ENCODE measurements around the gene SCAPER. TPM values are rescaled to one million over a fixed set of nuclear protein-coding genes. Genes with fewer than 3 reads are reported as not detected.
A peak's percentile ranks its signal among the peaks of the same experiment; 100 is the strongest.
"Not testable (repeated sequence)": the region's sequence is repeated elsewhere in the genome, so short reads cannot be mapped to it uniquely, and the experiment has no call there.

SCAPER gene
- total RNA-seq, 1 donor from 2014 or later, result 5.3 TPM

DNA sequence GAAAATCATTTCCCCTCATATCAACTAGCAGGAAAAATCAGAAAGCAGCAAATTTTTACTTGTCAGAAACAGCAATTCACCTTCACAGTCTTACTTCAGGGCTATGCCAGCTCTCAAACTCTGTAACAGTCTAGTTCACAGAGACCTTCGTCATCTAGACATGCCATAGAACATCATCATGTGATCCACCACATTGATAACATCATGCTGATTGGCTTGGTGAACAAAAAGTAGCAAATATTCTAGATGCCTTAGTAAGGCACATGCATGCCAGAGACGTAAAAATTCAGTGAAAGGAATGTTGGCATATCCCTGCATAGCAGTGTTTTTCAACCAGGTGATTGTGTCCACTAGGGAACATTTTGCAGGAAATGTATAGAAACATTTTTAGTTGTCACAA lies 8.6 kb upstream of the SCAPER start:
- DNase-seq (ENCODE audit: low read depth in 2 of 2), result no peak

DNA sequence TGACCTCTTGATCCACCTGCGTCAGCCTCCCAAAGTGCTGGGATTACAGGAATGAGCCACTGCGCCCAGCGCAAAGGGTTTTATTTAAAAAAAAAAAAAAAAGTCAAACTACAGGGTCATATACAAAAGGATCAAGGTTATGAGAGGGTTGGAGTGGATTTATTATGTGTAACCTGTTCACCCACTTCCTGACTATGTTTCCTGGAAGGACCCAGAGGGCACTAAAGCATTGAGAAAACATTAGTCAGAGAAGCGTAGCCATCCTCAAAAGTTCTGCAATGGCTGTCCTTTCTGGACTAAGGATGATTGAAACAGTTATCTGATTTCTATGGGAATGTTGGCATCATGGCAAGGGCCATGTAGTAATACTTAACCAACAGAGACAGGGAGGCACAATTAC lies 7.3 kb upstream of the SCAPER start:
- no peak for DNase-seq (ENCODE audit: low read depth in 2 of 2)

DNA sequence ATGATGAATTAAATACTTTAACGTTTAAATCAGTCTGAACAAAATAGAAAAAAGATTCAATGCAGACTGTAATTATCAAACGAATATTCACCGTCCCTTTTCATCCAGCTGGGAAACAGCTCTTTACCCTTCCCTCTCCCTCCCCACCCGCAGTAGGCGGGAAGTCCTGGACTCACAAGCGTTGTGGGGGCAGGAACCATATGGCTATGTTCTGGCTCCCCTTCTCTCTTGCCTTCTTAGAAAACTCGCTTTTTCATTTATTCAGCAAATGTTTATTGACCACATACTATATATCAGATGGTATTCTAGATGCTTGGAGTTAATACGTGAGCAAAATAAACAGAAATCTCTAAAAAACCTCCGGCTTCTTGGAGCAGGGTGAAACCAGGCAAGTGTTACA lies 715 bp upstream of the SCAPER start:
- DNase-seq (ENCODE audit: low read depth in 2 of 2), result no peak

DNA sequence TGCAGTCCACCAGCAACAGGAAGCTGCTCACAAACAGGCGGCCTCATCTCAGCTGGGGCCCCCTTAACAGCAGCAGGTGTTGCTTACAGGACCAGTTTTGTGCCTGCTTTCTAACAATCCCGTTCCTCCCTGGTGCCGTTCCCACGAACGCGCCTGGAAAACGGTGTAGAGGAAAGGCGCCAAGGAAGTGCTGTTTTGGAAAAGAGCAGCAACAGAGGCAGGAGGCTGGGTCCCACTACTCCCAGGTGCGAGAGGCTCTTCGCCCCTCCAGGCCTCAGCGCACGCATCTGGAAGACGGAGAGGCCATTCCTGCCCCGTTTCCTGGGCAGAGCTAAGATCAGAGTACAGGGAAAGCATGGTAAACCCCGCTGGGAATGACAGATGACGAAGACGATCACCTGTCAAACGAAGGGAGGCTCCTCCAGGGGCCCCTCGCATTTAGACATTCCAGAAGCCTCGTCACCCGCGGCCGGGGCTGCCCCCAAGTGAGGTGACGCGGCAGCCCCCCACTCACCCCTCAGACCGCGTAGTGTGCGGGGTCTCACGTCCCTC lies 603 bp downstream of the SCAPER start:
- peak in 1 of 2 donors; percentile 36 for DNase-seq (ENCODE audit: low read depth in 2 of 2)

DNA sequence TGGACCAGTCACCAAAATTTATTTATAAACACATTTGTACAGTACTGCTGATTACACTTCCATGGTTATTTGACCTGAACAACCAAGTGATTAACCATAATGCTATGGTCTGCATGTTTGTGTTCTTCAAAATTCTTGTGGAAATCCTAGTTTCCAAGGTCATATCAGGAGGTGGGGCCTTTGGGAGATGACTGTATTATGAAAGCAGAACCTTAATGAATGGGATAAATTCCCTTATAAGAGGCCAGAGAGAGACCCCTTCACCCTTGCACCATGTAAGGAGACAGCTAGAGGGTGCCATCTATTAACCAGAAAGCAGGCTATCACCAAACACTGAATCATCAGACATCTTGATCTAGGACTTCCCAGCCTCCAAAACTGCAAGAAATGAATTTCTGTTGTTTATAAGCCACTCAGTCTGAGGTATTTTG lies 1.9 kb downstream of the SCAPER start:
- DNase-seq (ENCODE audit: low read depth in 2 of 2), result peak in 1 of 2 donors; percentile 43

DNA sequence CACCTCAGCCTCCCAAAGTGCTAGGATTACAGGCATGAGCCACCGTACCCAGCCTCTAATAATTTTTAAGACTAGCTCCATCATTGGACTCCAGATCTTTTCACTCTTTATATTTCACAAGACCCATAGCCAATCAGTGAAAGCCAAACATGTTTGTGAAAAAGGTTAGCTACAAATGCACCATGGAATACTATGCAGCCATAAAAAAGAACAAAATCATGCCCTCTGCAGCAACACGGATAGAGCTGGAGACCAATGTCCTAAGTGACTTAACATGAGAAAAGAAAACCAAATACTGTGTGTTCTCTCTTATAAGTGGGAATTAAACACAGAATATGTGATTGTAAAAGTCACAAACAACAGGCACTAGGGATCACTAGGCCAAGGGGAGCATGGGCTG lies 3.2 kb downstream of the SCAPER start:
- no peak for DNase-seq (ENCODE audit: low read depth in 2 of 2)

DNA sequence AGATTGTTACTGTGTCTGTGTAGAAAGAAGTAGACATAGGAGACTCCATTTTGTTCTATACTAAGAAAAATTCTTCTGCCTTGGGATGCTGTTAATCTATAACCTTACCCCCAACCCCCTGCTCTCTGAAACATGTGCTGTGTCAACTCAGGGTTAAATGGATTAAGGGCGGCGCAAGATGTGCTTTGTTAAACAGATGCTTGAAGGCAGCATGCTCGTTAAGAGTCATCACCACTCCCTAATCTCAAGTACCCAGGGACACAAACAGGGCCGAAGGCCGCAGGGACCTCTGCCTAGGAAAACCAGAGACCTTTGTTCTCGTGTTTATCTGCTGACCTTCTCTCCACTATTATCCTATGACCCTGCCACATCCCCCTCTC lies 5.2 kb downstream of the SCAPER start:
- DNase-seq (ENCODE audit: low read depth in 2 of 2), result not testable (repeated sequence)

DNA sequence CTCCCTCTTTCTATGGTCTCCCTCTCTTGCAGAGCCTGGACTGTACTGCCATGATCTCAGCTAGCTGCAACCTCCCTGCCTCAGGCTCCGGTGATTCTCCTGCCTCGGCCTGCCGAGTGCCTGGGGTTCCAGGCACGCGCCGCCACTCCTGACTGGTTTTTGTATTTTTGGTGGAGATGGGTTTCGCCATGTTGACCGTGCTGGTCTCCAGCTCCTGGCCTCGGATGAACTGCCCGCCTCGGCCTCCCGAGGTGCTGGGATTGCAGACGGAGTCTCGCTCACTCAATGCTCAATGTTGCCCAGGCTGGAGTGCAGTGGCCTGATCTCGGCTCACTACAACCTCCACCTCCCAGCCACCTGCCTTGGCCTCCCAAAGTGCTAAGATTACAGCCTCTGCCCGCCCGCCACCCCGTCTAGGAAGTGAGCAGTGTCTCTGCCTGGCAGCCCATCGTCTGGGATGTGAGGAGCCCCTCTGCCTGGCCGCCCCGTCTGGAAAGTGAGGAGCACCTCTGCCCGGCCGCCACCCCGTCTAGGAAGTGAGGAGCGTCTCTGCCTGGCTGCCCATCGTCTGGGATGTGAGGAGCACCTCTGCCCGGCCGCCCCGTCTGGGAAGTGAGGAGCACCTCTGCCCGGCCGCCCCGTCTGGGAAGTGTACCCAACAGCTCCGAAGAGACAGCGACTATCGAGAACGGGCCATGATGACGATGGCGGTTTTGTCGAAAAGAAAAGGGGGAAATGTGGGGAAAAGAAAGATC lies 5.8 kb downstream of the SCAPER start:
- not testable (repeated sequence) for DNase-seq (ENCODE audit: low read depth in 2 of 2)

DNA sequence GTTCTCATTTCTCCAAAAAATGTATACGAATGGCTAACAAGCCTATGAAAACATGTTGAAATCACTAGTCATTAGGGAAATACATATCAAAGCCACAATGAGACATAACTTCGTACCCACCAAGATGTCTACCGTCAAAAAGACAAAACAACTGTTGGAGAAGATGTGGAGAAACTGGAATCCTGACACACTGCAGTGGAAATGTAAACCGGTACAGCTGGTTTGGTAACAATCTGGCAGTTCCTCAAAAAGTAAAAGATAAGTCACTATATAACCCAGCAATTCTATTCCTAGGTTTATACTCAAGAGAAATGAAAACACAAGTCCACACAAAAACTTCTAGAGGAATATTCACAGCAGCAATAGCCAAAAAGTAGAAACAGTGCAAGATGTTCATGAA lies 7.0 kb downstream of the SCAPER start:
- DNase-seq (ENCODE audit: low read depth in 2 of 2), result no peak

DNA sequence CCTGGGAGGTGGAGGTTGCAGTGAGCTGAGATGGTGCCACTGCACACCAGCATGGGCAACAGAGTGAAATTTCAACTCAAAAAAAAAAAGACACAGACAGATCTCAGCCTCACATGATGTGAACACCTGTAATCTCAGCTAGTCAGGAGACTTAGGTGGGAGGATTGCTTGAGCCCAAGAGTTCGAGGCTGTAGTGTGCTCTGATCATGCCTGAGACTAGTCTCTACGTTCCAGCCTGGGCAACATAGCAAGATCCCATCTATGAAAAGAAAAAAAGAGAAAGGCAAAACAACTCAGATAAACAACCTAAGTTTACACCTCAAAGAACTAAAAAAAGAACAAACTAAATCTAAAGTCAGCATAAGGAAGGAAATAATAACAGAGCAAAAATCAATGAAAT lies 11.0 kb downstream of the SCAPER start:
- no peak for DNase-seq (ENCODE audit: low read depth in 2 of 2)

DNA sequence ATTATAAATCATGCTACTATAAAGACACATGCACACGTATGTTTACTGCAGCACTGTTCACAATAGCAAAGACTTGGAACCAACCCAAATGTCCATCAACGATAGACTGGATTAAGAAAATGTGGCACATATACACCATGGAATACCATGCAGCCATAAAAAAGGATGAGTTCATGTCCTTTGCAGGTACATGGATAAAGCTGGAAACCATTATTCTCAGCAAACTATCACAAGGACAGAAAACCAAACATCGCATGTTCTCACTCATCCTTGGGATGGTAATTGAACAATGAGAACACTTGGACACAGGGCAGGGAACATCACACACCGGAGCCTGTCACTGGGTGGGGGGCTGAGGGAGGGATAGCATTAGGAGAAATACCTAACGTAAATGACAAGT lies 12.3 kb downstream of the SCAPER start:
- not testable (repeated sequence) for DNase-seq (ENCODE audit: low read depth in 2 of 2)

DNA sequence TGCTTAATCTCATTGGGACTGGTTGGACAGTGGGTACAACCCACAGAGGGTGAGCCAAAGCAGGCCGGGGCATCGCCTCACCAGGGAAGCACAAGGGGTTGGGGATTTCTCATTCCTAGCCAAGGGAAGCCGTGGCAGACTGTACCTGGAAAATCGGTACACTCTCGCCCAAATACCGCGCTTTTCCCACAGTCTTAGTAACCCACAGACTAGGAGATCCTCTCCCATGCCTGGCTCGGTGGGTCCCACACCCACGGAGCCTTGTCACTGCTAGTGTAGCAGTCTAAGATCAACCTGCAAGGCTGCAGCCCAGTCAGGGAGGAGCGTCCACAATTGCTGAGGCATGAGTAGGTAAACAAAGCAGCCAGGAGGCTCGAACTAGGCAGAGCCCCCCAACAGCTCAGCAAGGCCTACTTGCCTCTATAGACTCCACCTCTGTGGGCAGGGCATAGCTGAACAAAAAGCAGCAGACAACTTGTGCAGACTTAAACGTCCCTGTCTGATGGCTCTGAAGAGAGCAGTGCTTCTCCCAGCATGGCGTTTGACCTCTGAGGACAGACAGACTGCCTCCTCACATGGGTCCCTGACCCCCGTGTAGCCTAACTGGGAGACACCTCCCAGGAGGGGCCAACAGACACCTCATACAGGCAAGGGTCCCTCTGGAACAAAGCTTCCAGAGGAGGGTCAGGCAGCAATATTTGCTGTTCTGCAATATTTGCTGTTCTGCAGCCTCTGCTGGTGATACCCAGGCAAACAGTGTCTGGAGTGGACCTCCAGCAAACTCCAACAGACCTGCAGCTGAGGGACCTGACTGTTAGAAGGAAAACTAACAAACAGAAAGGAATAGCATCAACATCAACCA lies 17.6 kb downstream of the SCAPER start:
- DNase-seq (ENCODE audit: low read depth in 2 of 2), result not testable (repeated sequence)

DNA sequence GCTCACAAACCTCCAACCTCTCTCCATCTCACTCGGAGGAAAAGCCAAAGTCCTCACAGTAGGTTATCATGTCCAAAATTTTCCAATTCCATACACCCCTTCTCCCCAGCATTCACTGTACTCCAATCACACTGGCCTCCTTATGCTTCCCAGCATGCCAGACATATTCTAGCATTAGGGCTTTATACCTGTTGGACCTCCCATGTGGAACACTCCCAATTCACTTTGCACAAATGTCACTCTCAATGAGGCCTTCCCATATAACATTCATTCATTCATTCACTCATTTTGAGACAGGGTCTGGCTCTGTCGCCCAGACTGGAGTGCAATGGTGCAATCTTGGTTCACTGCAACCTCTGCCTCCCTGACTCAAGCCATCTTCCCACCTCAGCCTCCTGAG lies 19.9 kb downstream of the SCAPER start:
- DNase-seq (ENCODE audit: low read depth in 2 of 2), result no peak

DNA sequence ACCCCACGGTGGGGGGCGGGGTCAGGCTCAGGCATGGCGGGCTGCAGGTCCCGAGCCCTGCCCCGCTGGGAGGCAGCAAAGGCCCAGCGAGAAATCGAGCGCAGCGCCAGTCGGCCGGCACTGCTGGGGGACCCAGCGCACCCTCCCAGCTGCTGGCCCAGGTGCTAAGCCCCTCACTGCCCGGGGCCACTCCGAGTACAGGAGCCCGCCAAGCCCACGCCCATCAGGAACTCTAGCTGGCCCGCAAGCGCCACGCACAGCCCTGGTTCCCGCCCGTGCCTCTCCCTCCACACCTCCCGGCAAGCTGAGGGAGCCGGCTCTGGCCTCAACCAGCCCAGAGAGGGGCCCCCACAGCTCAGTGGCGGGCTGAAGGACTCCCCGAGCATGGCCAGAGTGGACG lies 29.2 kb downstream of the SCAPER start:
- no peak for DNase-seq (ENCODE audit: low read depth in 2 of 2)

DNA sequence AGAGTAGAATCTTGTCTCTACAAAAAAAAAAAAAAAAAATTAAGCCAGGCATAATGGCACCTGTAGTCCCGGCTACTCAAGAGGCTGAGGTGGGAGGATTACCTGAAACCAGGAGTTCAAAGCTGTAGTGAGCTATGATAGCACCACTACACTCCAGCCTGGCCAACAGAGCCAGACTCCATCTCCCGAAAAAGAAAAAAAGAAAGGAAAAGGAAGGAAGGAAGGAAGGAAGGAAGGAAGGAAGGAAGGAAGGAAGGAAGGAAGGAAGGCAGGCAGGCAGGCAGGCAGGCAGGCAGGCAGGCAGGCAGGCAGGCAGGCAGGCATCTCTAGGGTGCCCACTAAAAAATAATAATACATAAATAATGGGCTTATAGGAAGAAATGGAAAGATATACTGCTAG lies 32.1 kb downstream of the SCAPER start:
- DNase-seq (ENCODE audit: low read depth in 2 of 2), result not testable (repeated sequence)

DNA sequence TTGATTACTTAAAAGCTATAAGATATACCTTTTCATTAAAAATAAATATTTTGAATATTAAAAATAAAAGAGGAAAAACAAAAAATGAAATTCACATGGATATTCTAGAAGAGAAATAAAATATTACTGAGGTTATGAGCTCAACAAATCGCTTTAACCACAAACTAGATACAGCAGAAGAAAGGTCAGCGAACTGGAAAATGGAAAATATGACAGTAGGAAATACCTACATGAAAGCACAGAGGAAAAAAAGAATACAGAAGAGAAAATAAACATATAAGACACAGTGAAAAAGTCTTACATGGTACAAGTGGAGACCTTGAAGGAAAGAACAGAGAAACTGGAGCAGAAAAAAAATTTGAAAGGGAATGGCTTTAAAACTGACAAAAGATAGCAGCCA lies 33.2 kb downstream of the SCAPER start:
- peak; percentile 18 to 69 for DNase-seq (ENCODE audit: low read depth in 2 of 2)

DNA sequence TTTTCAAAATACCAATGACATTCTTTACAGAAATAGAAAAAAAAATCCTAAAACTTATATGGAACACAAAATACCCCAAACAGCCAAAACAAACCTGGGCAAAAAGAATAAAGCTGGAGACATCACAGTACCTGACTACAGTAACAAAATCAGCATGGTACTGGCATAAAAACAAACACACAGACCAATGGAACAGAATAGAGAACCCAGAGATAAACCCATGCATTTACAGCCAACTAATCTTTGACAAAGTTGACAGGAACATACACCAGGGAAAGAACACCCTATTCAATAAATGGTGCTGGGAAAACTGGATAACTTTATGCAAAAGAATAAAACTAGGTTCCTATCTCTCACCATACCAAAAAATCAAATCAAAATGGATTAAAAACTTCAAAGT lies 36.4 kb downstream of the SCAPER start:
- DNase-seq (ENCODE audit: low read depth in 2 of 2), result no peak

DNA sequence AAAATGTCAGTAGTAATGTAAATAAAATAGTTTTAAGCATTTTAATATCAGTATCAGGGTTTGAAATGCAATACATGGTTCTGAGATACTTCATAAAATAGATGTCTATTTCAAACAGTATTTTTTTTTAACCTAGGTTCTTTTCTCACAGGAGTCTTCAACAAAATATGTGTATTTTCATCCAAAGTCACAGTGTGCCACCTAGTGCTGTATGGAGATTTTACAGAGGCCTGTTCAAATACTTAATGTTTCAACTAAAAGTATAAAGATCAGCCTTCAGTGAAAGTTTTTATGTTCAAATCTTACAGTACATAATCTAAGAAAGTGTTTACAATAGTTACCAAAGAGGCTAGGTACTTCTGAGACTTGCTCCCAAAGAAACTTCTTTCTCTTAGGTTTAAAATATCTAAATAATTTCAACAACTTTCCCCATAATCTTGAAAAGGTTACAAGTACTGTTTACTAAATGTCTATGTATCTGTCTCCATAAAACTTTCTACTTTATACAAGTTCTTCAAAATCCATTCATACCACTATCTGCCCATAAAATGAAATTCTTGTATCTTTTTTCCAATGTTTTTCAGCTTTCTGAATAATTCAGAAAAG lies 38.3 kb downstream of the SCAPER start:
- DNase-seq (ENCODE audit: low read depth in 2 of 2), result peak; percentile 30 to 54

DNA sequence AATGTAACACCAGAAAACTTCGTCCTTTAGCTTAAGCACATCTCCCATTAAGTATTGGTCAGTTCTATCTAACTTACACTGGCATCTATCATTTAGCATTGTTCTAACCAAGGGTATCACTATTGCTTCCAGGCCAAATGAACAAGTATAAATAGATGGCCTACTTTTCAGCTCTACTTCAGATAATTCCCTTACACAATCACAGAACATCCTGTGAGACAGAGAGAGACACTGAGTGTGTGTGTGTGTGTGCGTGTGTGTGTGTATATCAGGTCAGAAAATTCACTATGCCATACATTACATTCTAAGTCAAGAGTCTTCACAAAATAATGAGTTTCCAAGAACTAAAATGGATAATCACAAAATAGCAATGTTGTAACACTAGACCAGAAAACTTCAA lies 39.1 kb downstream of the SCAPER start:
- no peak for DNase-seq (ENCODE audit: low read depth in 2 of 2)

DNA sequence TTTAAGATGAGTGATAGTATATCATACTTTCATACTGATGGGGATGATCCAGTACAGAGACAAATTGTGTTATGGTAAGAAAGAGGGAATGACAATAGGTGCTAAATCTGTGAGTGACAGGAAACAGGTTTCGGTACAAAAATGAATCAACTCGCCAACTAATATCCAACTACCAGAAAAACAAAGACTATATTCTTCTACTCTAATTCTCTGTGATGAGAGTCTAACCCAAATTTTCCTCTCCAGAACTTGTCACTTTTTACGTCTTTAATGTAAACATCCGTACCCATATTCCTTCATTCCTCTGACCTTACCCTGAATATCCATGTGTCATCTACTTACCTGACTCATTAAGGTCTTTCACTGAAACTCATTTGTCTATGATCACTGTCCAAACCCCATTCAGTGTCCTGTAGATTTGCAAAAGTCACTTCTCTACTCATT lies 39.6 kb downstream of the SCAPER start:
- no peak for DNase-seq (ENCODE audit: low read depth in 2 of 2)

DNA sequence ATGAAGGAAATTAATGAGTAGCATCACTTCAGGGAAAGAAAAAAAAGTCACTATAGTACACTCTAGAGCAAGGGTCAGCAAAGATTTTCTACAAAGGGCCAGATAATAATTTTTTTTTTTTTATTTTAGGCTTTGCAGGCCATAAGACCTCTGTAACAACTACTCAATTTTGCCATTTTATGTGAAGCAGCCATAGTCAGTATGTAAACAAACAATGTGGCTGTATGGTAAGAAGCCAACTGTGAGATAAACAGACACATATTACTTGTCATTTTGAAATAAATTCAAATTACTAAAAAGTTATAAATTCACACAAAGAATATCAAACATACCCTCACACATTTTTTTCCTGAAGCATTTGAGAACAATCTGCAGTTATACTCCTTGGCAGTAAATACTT lies 40.6 kb downstream of the SCAPER start:
- no peak for DNase-seq (ENCODE audit: low read depth in 2 of 2)

DNA sequence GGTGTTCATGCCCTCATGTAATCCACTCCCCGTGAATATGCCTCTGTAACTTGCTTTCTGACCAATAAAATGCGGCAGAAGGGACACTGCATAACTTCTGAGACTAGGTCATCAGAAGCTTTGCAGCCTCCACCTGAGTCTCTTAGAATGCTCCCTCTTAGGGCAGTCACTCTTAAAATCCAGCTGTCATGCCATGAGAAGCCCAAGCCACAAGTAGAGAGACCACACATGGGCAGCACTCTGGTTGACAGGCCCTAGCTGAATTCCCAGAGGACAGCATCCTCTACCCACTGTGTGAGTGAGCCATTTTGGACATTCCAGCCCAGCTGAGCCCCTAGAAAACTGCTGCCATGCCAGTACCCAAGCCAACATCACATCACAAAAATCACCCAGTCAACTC lies 41.4 kb downstream of the SCAPER start:
- DNase-seq (ENCODE audit: low read depth in 2 of 2), result no peak

All from dermis microvascular lymphatic vessel endothelial cell (primary cell).